ENCODE results near the gene NAA10.

DNA sequence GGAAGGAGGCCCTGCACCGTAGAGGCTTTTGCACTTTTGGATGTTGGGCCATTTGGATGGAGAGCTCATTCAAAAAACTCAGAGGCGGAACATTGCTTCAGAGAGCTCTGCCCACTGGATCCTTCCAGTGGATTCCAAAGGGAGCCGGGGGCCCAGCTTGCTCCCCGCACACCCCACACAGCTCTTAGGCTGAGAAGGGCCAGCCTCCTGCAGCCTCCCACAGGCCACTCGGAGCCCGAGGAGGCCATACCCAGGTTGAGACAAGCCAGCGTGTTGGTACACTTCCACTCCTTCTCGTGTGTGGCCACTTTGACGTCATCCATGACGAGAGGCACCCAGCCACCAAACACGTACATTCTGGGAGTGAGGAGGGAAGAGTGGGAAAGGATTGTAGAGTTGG, 26.5 kb upstream of the NAA10 start:
- TF ChIP-seq POLR2AphosphoS5 (IDR thresholded peaks at IDR 0.05): no peak
- TF ChIP-seq, protein P1, sequence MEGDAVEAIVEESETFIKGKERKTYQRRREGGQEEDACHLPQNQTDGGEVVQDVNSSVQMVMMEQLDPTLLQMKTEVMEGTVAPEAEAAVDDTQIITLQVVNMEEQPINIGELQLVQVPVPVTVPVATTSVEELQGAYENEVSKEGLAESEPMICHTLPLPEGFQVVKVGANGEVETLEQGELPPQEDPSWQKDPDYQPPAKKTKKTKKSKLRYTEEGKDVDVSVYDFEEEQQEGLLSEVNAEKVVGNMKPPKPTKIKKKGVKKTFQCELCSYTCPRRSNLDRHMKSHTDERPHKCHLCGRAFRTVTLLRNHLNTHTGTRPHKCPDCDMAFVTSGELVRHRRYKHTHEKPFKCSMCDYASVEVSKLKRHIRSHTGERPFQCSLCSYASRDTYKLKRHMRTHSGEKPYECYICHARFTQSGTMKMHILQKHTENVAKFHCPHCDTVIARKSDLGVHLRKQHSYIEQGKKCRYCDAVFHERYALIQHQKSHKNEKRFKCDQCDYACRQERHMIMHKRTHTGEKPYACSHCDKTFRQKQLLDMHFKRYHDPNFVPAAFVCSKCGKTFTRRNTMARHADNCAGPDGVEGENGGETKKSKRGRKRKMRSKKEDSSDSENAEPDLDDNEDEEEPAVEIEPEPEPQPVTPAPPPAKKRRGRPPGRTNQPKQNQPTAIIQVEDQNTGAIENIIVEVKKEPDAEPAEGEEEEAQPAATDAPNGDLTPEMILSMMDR (IDR thresholded peaks at IDR 0.05): no peak

All from breast epithelium (tissue), 3 donors.